H9 (cell line): Measurements from ENCODE around the gene PDZD8. TPM values are rescaled to one million over a fixed set of nuclear protein-coding genes. Genes with fewer than 3 reads are reported as not detected.

Experiments used
- DNase-seq: peaks from one replicate; pipeline ENCODE4 v3.0.0-alpha.2; 2017
- H2AFZ ChIP-seq: one replicate; pipeline ENCODE4 v1.6.1; 2013; ENCODE audit warnings: mild to moderate bottlenecking, low read length, control low read depth, moderate library complexity
- H2AK5ac ChIP-seq: 2 replicates; pipeline ENCODE4 v1.6.1; 2013; ENCODE audit warnings: low read length, control low read depth, mixed read lengths; ENCODE audit not compliant: insufficient read length
- H2BK120ac ChIP-seq: one replicate; pipeline ENCODE4 v1.6.1; 2013; ENCODE audit warnings: low read depth, mild to moderate bottlenecking, low read length, control low read depth, inconsistent platforms; ENCODE audit not compliant: poor library complexity, severe bottlenecking
- H2BK12ac ChIP-seq: 2 replicates; pipeline ENCODE4 v1.6.1; 2013; ENCODE audit warnings: low read length, control low read depth, mixed read lengths, low read depth; ENCODE audit not compliant: insufficient read length
- H2BK15ac ChIP-seq: 2 replicates; pipeline ENCODE4 v1.6.1; 2013; ENCODE audit warnings: low read depth, low read length, control low read depth
- H2BK20ac ChIP-seq: one replicate; pipeline ENCODE4 v1.6.1; 2013; ENCODE audit warnings: low read depth, mild to moderate bottlenecking, low read length, control low read depth, inconsistent platforms; ENCODE audit not compliant: poor library complexity, severe bottlenecking
- H2BK5ac ChIP-seq: 2 replicates; pipeline ENCODE4 v1.6.1; 2013; ENCODE audit warnings: low read length, control low read depth, mixed read lengths; ENCODE audit not compliant: insufficient read length
- H3K14ac ChIP-seq: 2 replicates; pipeline ENCODE4 v1.6.1; 2013; ENCODE audit warnings: low read length, control low read depth; ENCODE audit not compliant: insufficient read depth
- H3K18ac ChIP-seq: 2 replicates; pipeline ENCODE4 v1.6.1; 2013; ENCODE audit warnings: low read depth, mild to moderate bottlenecking, mixed read lengths, low read length, control low read depth; ENCODE audit not compliant: insufficient read length
- H3K23ac ChIP-seq: 2 replicates; pipeline ENCODE4 v1.6.1; 2013; ENCODE audit warnings: low read length, control low read depth, mixed read lengths, low read depth; ENCODE audit not compliant: insufficient read length
- H3K23me2 ChIP-seq: 2 replicates; pipeline ENCODE4 v1.6.1; 2013; ENCODE audit warnings: low read depth, mild to moderate bottlenecking, mixed read lengths, low read length, control low read depth; ENCODE audit not compliant: insufficient read length, poor library complexity, severe bottlenecking
- H3K27ac ChIP-seq: 2 replicates; pipeline ENCODE4 v1.5.1; 2013; ENCODE audit warnings: low read length, control low read depth, mixed read lengths, low read depth; ENCODE audit not compliant: insufficient read length
- H3K27me3 ChIP-seq: 2 replicates; pipeline ENCODE4 v1.6.1; 2013; ENCODE audit warnings: low read length, control low read depth, inconsistent platforms; ENCODE audit not compliant: insufficient read depth
- H3K4ac ChIP-seq: 2 replicates; pipeline ENCODE4 v1.6.1; 2013; ENCODE audit warnings: low read depth, mild to moderate bottlenecking, control low read depth, inconsistent platforms, low read length, moderate library complexity
- H3K4me1 ChIP-seq: 2 replicates; pipeline ENCODE4 v1.6.1; 2013; ENCODE audit warnings: low read length, control low read depth, inconsistent platforms; ENCODE audit not compliant: insufficient read depth
- H3K4me2 ChIP-seq: 2 replicates; pipeline ENCODE4 v1.6.1; 2013; ENCODE audit warnings: low read length, control low read depth, mixed read lengths; ENCODE audit not compliant: insufficient read length, insufficient read depth
- H3K56ac ChIP-seq: 2 replicates; pipeline ENCODE4 v1.6.1; 2013; ENCODE audit warnings: low read depth, mild to moderate bottlenecking, mixed read lengths, low read length, control low read depth; ENCODE audit not compliant: insufficient read length
- H3K79me1 ChIP-seq: 2 replicates; pipeline ENCODE4 v1.6.1; 2013; ENCODE audit warnings: low read depth, mild to moderate bottlenecking, moderate library complexity, low read length, control low read depth, inconsistent platforms; ENCODE audit not compliant: insufficient read depth, poor library complexity, severe bottlenecking
- H3K79me2 ChIP-seq: 2 replicates; pipeline ENCODE4 v1.6.1; 2013; ENCODE audit warnings: low read length, control low read depth, inconsistent platforms; ENCODE audit not compliant: insufficient read depth
- H3K9ac ChIP-seq: 2 replicates; pipeline ENCODE4 v1.6.1; 2013; ENCODE audit warnings: low read length, control low read depth, mixed read lengths; ENCODE audit not compliant: insufficient read length; ENCODE audit errors: extremely low read depth
- H3K9me3 ChIP-seq: one replicate; pipeline ENCODE4 v1.6.1; 2013; ENCODE audit warnings: low read depth, low read length, inconsistent platforms; ENCODE audit not compliant: control insufficient read depth
- H3T11ph ChIP-seq: one replicate; pipeline ENCODE4 v1.6.1; 2013; ENCODE audit warnings: mild to moderate bottlenecking, low read length, control low read depth, inconsistent platforms
- H4K20me1 ChIP-seq: one replicate; pipeline ENCODE4 v1.6.1; 2013; ENCODE audit not compliant: control insufficient read depth, insufficient read length, insufficient read depth
- H4K5ac ChIP-seq: 2 replicates; pipeline ENCODE4 v1.6.1; 2013; ENCODE audit warnings: low read depth, mild to moderate bottlenecking, mixed read lengths, low read length, control low read depth; ENCODE audit not compliant: insufficient read length
- H4K8ac ChIP-seq: replicated peaks from 2 replicates; pipeline ENCODE4 v1.6.1; 2013; ENCODE audit warnings: low read length, control low read depth, mixed read lengths, low read depth; ENCODE audit not compliant: insufficient read length
- H4K91ac ChIP-seq: 2 replicates; pipeline ENCODE4 v1.6.1; 2013; ENCODE audit warnings: low read depth, mild to moderate bottlenecking, moderate library complexity, mixed read lengths, low read length, control low read depth; ENCODE audit not compliant: insufficient read length
- H3K27ac Mint-ChIP-seq, 3 experiments: 2 replicates in 2 of 3; 3 replicates in 1 of 3; pipeline ENCODE4 v1.8.0; 2020 to 2021; ENCODE audit warnings: mixed read lengths in 3 of 3, mild to moderate bottlenecking in 1 of 3, moderate library complexity in 1 of 3
- H3K27me3 Mint-ChIP-seq: 2 replicates; pipeline ENCODE4 v1.8.0; 2021; ENCODE audit warnings: low read depth, mild to moderate bottlenecking, moderate library complexity, mixed read lengths
- H3K36me3 Mint-ChIP-seq, 3 experiments: 2 replicates in 2 of 3; 3 replicates in 1 of 3; pipeline ENCODE4 v1.8.0; 2020 to 2021; ENCODE audit warnings: low read depth in 3 of 3, mixed read lengths in 3 of 3; ENCODE audit not compliant: insufficient read depth in 1 of 3
- H3K4me1 Mint-ChIP-seq, 2 experiments: 2 replicates each; pipeline ENCODE4 v1.8.0; 2020; ENCODE audit warnings: mixed read lengths in 2 of 2
- H3K4me3 Mint-ChIP-seq, 2 experiments: 2 replicates in 1 of 2; 3 replicates in 1 of 2; pipeline ENCODE4 v1.8.0; 2020 to 2021; ENCODE audit warnings: mild to moderate bottlenecking in 2 of 2, mixed read lengths in 2 of 2, moderate library complexity in 1 of 2
- H3K9me3 Mint-ChIP-seq, 2 experiments: 2 replicates in 1 of 2; 3 replicates in 1 of 2; pipeline ENCODE4 v1.8.0; 2020; ENCODE audit warnings: mild to moderate bottlenecking in 2 of 2, mixed read lengths in 2 of 2, moderate library complexity in 1 of 2
- CTCF ChIP-seq: fragments of 200-600 bp; sonication (generic); conservative IDR thresholded peaks from 3 replicates; pipeline ENCODE4 v1.8.0; 2021; ENCODE audit warnings: antibody characterized with exemption, mild to moderate bottlenecking
- WGBS: extraction: QIAGEN DNeasy Blood & Tissue Kit; methylation state at CpG from one replicate; pipeline ENCODE4 v1.1.7; 2013; ENCODE audit warnings: missing lambda C conversion rate, low lambda C conversion rate, mixed read lengths; ENCODE audit not compliant: insufficient read length; ENCODE audit errors: extremely low coverage; 5-methylcytosine and 5-hydroxymethylcytosine counted together
- total RNA-seq: library from RNA; stranded (reverse); gene quantifications from 2 replicates; pipeline ENCODE4 v1.2.1, GENCODE V29; 2021

Gene PDZD8
- total RNA-seq, 1 experiment from 2014 or later: 38.2 TPM

- no peaks in the 10 kb centered on the region for H3K79me2 ChIP-seq
- H3K79me1 ChIP-seq: no peaks in the 10 kb centered on the region
- no peak overlapping the region for H3K4me2 ChIP-seq
- no peak overlapping the region for H2AK5ac ChIP-seq
- H3K27me3 Mint-ChIP-seq: peaks cover 4% of the 10 kb centered on the region
- H3K56ac ChIP-seq: no peak overlapping the region
- no peak overlapping the region for H2BK20ac ChIP-seq
- no peak overlapping the region for H2BK120ac ChIP-seq
- no peaks in the 10 kb centered on the region for H3K27me3 ChIP-seq
- no peak overlapping the region for H3K4ac ChIP-seq
- peaks cover 16 to 20% of the 10 kb centered on the region in 2 experiments for H3K4me1 Mint-ChIP-seq
- no peak for DNase-seq
- TF ChIP-seq CTCF: no peak
- no peak overlapping the region for H2BK5ac ChIP-seq
- peaks cover 0 to 2% (median 0%) of the 10 kb centered on the region in 3 experiments; a peak in 1 of 7 replicates for H3K36me3 Mint-ChIP-seq
- no peak overlapping the region for H3K14ac ChIP-seq
- H4K91ac ChIP-seq: no peak overlapping the region
- no peak overlapping the region for H4K8ac ChIP-seq
- H2BK15ac ChIP-seq: no peak overlapping the region
- H4K20me1 ChIP-seq: no peaks in the 10 kb centered on the region
- no peak overlapping the region for H3K4me3 Mint-ChIP-seq
- no peak overlapping the region for H3K27ac Mint-ChIP-seq
- no peak overlapping the region for H2AFZ ChIP-seq
- H3K23me2 ChIP-seq: no peaks in the 10 kb centered on the region
- H2BK12ac ChIP-seq: no peak overlapping the region
- H3K4me1 ChIP-seq: no peaks in the 10 kb centered on the region; the same call in 1 of the 2 replicates
- H4K5ac ChIP-seq: no peak overlapping the region
- H3K18ac ChIP-seq: no peak overlapping the region
- H3K23ac ChIP-seq: no peak overlapping the region
- H3T11ph ChIP-seq: no peak overlapping the region
- no CpG with 5 or more reads among the region's 5 CpGs for WGBS
- peaks cover 4% of the 10 kb centered on the region in 2 experiments; a peak in 2 of 5 replicates for H3K9me3 Mint-ChIP-seq
- no peaks in the 10 kb centered on the region for H3K9me3 ChIP-seq
- H3K9ac ChIP-seq: no peak overlapping the region
- no peak overlapping the region for H3K27ac ChIP-seq
These were observed 45.5 kb upstream of the PDZD8 start for GRCh38 chr10:117420768-117421167.
